GM19043 (cell line): Measurements from ENCODE around the gene SND1.

ENCODE experiments used
- ATAC-seq: cut with Tn5 transposase; IDR thresholded peaks from one replicate; pipeline ENCODE4 v1.9.1; 2021; ENCODE audit warnings: low read depth; ENCODE audit not compliant: unreplicated experiment

Gene SND1

GRCh38 chr7:128075242-128076095, 423.5 kb downstream of the SND1 start:
- no peak for ATAC-seq

- no peak for ATAC-seq
These were observed 424.3 kb downstream of the SND1 start for GRCh38 chr7:128076196-128076795.

- ATAC-seq: no peak
These were observed 424.8 kb downstream of the SND1 start for GRCh38 chr7:128076796-128077271.

- ATAC-seq: no peak
These were observed 426.3 kb downstream of the SND1 start for GRCh38 chr7:128078309-128078708.

GRCh38 chr7:128080169-128080568, 428.2 kb downstream of the SND1 start:
- ATAC-seq: no peak

GRCh38 chr7:128081351-128081750, 429.4 kb downstream of the SND1 start:
- ATAC-seq: no peak

GRCh38 chr7:128081808-128082207, 429.8 kb downstream of the SND1 start:
- no peak for ATAC-seq

- no peak for ATAC-seq
These were observed 430.4 kb downstream of the SND1 start for GRCh38 chr7:128082431-128082830.

- no peak for ATAC-seq
These were observed 433.1 kb downstream of the SND1 start for GRCh38 chr7:128084896-128085608.

- no peak for ATAC-seq
These were observed 438.5 kb downstream of the SND1 start for GRCh38 chr7:128090492-128090891.

- ATAC-seq: no peak
These were observed 439.1 kb downstream of the SND1 start for GRCh38 chr7:128091106-128091505.

GRCh38 chr7:128092221-128092620, 440.2 kb downstream of the SND1 start:
- no peak for ATAC-seq

GRCh38 chr7:128093614-128094570, 441.9 kb downstream of the SND1 start:
- ATAC-seq: no peak

GRCh38 chr7:128094686-128095085, 442.7 kb downstream of the SND1 start:
- ATAC-seq: no peak

GRCh38 chr7:128097211-128097731, 445.3 kb downstream of the SND1 start:
- ATAC-seq: no peak

- ATAC-seq: no peak
These were observed 446.6 kb downstream of the SND1 start for GRCh38 chr7:128098629-128099028.

- no peak for ATAC-seq
These were observed 447.2 kb downstream of the SND1 start for GRCh38 chr7:128099204-128099671.

GRCh38 chr7:128100225-128100948, 448.4 kb downstream of the SND1 start:
- ATAC-seq: no peak
